ENCODE data around the gene COQ10A. TPM values are rescaled to one million over a fixed set of nuclear protein-coding genes. Genes with fewer than 3 reads are reported as not detected.
A peak's percentile ranks its signal among the peaks of the same experiment; 100 is the strongest.

Gene COQ10A
- total and polyA plus RNA-seq, 2 of the 13 experiments (the other 11 are each of a cell fraction or from before 2014, with no cell fraction given): 21.0 to 37.3 TPM

GRCh38 chr12:56299853-56300643, 33.3 kb downstream of the COQ10A start, which contains the start of gene CS (continued):
- 0 out of 2 replicates have a peak, but pooled peaks have one; percentile 44 for TF ChIP-seq POLR2AphosphoS2 (IDR thresholded peaks at IDR 0.05; ENCODE audit: low read depth, low read length)
- no peak for TF ChIP-seq FOXJ3 (CRISPR knock-in tag; IDR thresholded peaks at IDR 0.05; ENCODE audit: borderline replicate concordance)
- peak; percentile 10; the same call in 1 of the 2 replicates for TF ChIP-seq ZNF263 (CRISPR knock-in tag; IDR thresholded peaks at IDR 0.05)
- no peak for TF ChIP-seq ZNF143 (CRISPR knock-in tag; IDR thresholded peaks at IDR 0.05)
- TF ChIP-seq ZNF879 (CRISPR knock-in tag; IDR thresholded peaks at IDR 0.05): no peak
- TF ChIP-seq ZNF740 (CRISPR knock-in tag; IDR thresholded peaks at IDR 0.05): no peak
- peak; percentile 67; the same call in 1 of the 3 replicates for TF ChIP-seq MXI1 (IDR thresholded peaks at IDR 0.05; ENCODE audit: borderline replicate concordance, low read depth, low read length)
- peak; percentile 27; the same call in 1 of the 2 replicates for TF ChIP-seq ATF7-NPFF (CRISPR knock-in tag; IDR thresholded peaks at IDR 0.05; ENCODE audit: low read depth)
- no peak for TF ChIP-seq PRMT3 (CRISPR knock-in tag; IDR thresholded peaks at IDR 0.05; ENCODE audit: borderline replicate concordance, low read depth)
- TF ChIP-seq JUNB (CRISPR knock-in tag; IDR thresholded peaks at IDR 0.05; ENCODE audit: borderline replicate concordance): no peak
- no peak; the same call in 1 of the 2 replicates for TF ChIP-seq ZZZ3 (CRISPR knock-in tag; IDR thresholded peaks at IDR 0.05; ENCODE audit: borderline replicate concordance)
- no peak for TF ChIP-seq ATF1 (CRISPR knock-in tag; IDR thresholded peaks at IDR 0.05)
- TF ChIP-seq BCL6 (CRISPR knock-in tag; IDR thresholded peaks at IDR 0.05): no peak
- TF ChIP-seq ZNF660 (CRISPR knock-in tag; IDR thresholded peaks at IDR 0.05; ENCODE audit: borderline replicate concordance, low read depth): no peak
- TF ChIP-seq ZNF614 (CRISPR knock-in tag; IDR thresholded peaks at IDR 0.05; ENCODE audit: borderline replicate concordance): no peak
- TF ChIP-seq RFX5 (IDR thresholded peaks at IDR 0.05; ENCODE audit: low read depth, low read length): no peak
- TF ChIP-seq ZUFSP (CRISPR knock-in tag; IDR thresholded peaks at IDR 0.05; ENCODE audit: borderline replicate concordance): no peak
- TF ChIP-seq IKZF5 (CRISPR knock-in tag; IDR thresholded peaks at IDR 0.05): no peak; the same call in 1 of the 2 replicates
- TF ChIP-seq REL (CRISPR knock-in tag; conservative IDR thresholded peaks at IDR 0.05): no peak
- no peak for TF ChIP-seq HNF4G (IDR thresholded peaks at IDR 0.05; ENCODE audit: borderline replicate concordance, low read depth, low read length)
- no peak for TF ChIP-seq HNF4G (CRISPR knock-in tag; IDR thresholded peaks at IDR 0.05; ENCODE audit: borderline replicate concordance, low read depth)
- TF ChIP-seq ZMYM2 (CRISPR knock-in tag; IDR thresholded peaks at IDR 0.05): no peak
- TF ChIP-seq ZNF382 (CRISPR knock-in tag; IDR thresholded peaks at IDR 0.05; ENCODE audit: borderline replicate concordance): no peak

Data from HepG2 (cell line).